ENCODE measurements around the gene SYCP2. TPM values are rescaled to one million over a fixed set of nuclear protein-coding genes. Genes with fewer than 3 reads are reported as not detected.

The SYCP2 gene
- total and polyA plus RNA-seq, 2 donors (not counting 1 experiment from before 2014, with no cell fraction given) = 0.77 to 1.2 TPM

- H3K4me3 ChIP-seq (replicated peaks in 1 of 4; ENCODE audit: control extremely low read depth in 1 of 4, insufficient read depth in 1 of 4, low read depth in 3 of 4, low read length in 4 of 4) = no peak overlapping the region
- H3K79me2 ChIP-seq (ENCODE audit: control insufficient read depth, insufficient read depth, low read length) = no peaks in the 10 kb centered on the region
- H3K4me2 ChIP-seq (ENCODE audit: extremely low read depth, insufficient read depth, low read length) = no peak overlapping the region
- H3K9ac ChIP-seq (ENCODE audit: insufficient read depth, low read length) = no peak overlapping the region
- no peak overlapping the region for H3K27ac ChIP-seq (ENCODE audit: insufficient read depth, low read length)
- peaks cover 3% of the 10 kb centered on the region for H3K27me3 ChIP-seq (ENCODE audit: control insufficient read depth, insufficient read depth, low read length)
- no peaks in the 10 kb centered on the region for H3K36me3 ChIP-seq (ENCODE audit: control insufficient read depth, insufficient read depth, low read length)
- TF ChIP-seq EZH2 (IDR thresholded peaks at IDR 0.05; ENCODE audit: low read length, missing control alignments) = no peak
- TF ChIP-seq CTCF (conservative IDR thresholded peaks at IDR 0.05 in 1 of 2, IDR thresholded peaks at IDR 0.05 in 1 of 2; ENCODE audit: low read depth in 1 of 2, low read length in 2 of 2) = no peak
- no peak overlapping the region for H2AFZ ChIP-seq (ENCODE audit: low read length)
- H3K4me1 ChIP-seq (ENCODE audit: control insufficient read depth, extremely low read depth, insufficient read depth, low read length) = no peaks in the 10 kb centered on the region
- DNase-seq (ENCODE audit: low read depth in 2 of 2) = peak; percentile 18 to 38
- no peaks in the 10 kb centered on the region for H3K9me3 ChIP-seq (ENCODE audit: control insufficient read depth, insufficient read depth, low read depth, low read length)
- no peaks in the 10 kb centered on the region for H4K20me1 ChIP-seq (ENCODE audit: control insufficient read depth, extremely low read depth, insufficient read depth, low read length)
These were observed 97.7 kb downstream of the SYCP2 start for GRCh38 chr20:59835448-59836395.

GRCh38 chr20:59835057-59835447 is 98.4 kb downstream of the SYCP2 start:
- Histone ChIP-seq H3K79me2 (ENCODE audit: control insufficient read depth, insufficient read depth, low read length) (no peaks in the 10 kb centered on the region), H4K20me1 (ENCODE audit: control insufficient read depth, extremely low read depth, insufficient read depth, low read length) (no peaks in the 10 kb centered on the region), H3K4me2 (ENCODE audit: extremely low read depth, insufficient read depth, low read length) (no peak overlapping the region), H2AFZ (ENCODE audit: low read length) (no peak overlapping the region), H3K27me3 (ENCODE audit: control insufficient read depth, insufficient read depth, low read length) (peaks cover 3% of the 10 kb centered on the region), H3K9me3 (ENCODE audit: control insufficient read depth, insufficient read depth, low read depth, low read length) (no peaks in the 10 kb centered on the region), H3K4me1 (ENCODE audit: control insufficient read depth, extremely low read depth, insufficient read depth, low read length) (no peaks in the 10 kb centered on the region), H3K9ac (ENCODE audit: insufficient read depth, low read length) (no peak overlapping the region), H3K4me3 (replicated peaks in 1 of 4; ENCODE audit: control extremely low read depth in 1 of 4, insufficient read depth in 1 of 4, low read depth in 3 of 4, low read length in 4 of 4) (no peak overlapping the region), H3K36me3 (ENCODE audit: control insufficient read depth, insufficient read depth, low read length) (no peaks in the 10 kb centered on the region), H3K27ac (ENCODE audit: insufficient read depth, low read length) (no peak overlapping the region)
- peak in 1 of 2 donors; percentile 13 for DNase-seq (ENCODE audit: low read depth in 2 of 2)
- TF ChIP-seq CTCF (conservative IDR thresholded peaks at IDR 0.05 in 1 of 2, IDR thresholded peaks at IDR 0.05 in 1 of 2; ENCODE audit: low read depth in 1 of 2, low read length in 2 of 2) = no peak
- no peak for TF ChIP-seq EZH2 (IDR thresholded peaks at IDR 0.05; ENCODE audit: low read length, missing control alignments)

- Histone ChIP-seq H3K27ac (ENCODE audit: insufficient read depth, low read length) (no peak overlapping the region), H4K20me1 (ENCODE audit: control insufficient read depth, extremely low read depth, insufficient read depth, low read length) (no peaks in the 10 kb centered on the region), H2AFZ (ENCODE audit: low read length) (no peak overlapping the region), H3K27me3 (ENCODE audit: control insufficient read depth, insufficient read depth, low read length) (peaks cover 3% of the 10 kb centered on the region), H3K4me1 (ENCODE audit: control insufficient read depth, extremely low read depth, insufficient read depth, low read length) (no peaks in the 10 kb centered on the region), H3K4me3 (replicated peaks in 1 of 4; ENCODE audit: control extremely low read depth in 1 of 4, insufficient read depth in 1 of 4, low read depth in 3 of 4, low read length in 4 of 4) (no peak overlapping the region), H3K4me2 (ENCODE audit: extremely low read depth, insufficient read depth, low read length) (no peak overlapping the region), H3K79me2 (ENCODE audit: control insufficient read depth, insufficient read depth, low read length) (no peaks in the 10 kb centered on the region), H3K9ac (ENCODE audit: insufficient read depth, low read length) (no peak overlapping the region), H3K9me3 (ENCODE audit: control insufficient read depth, insufficient read depth, low read depth, low read length) (no peaks in the 10 kb centered on the region), H3K36me3 (ENCODE audit: control insufficient read depth, insufficient read depth, low read length) (no peaks in the 10 kb centered on the region)
- DNase-seq (ENCODE audit: low read depth in 2 of 2) = no peak
- TF ChIP-seq EZH2 (IDR thresholded peaks at IDR 0.05; ENCODE audit: low read length, missing control alignments) = no peak
- TF ChIP-seq CTCF (conservative IDR thresholded peaks at IDR 0.05 in 1 of 2, IDR thresholded peaks at IDR 0.05 in 1 of 2; ENCODE audit: low read depth in 1 of 2, low read length in 2 of 2) = no peak
These were observed 100.8 kb downstream of the SYCP2 start for GRCh38 chr20:59832406-59833363.

Measured in fibroblast of lung (primary cell).